ENCODE results near the gene GOLGA6A.

Gene GOLGA6A

GRCh38 chr15:74050127-74050526 is 32.2 kb downstream of the GOLGA6A start:
- no peak for TF ChIP-seq CTCF (IDR thresholded peaks at IDR 0.05; ENCODE audit: insufficient read depth, low read depth, low read length, missing control alignments)
- no peak overlapping the region for H3K4me3 ChIP-seq (ENCODE audit: low read length)
- DNase-seq (ENCODE audit: low read depth), result no peak

GRCh38 chr15:74046275-74046674 is 36.1 kb downstream of the GOLGA6A start:
- no peak for TF ChIP-seq CTCF (IDR thresholded peaks at IDR 0.05; ENCODE audit: insufficient read depth, low read depth, low read length, missing control alignments)
- H3K4me3 ChIP-seq (ENCODE audit: low read length), result no peak overlapping the region
- no peak for DNase-seq (ENCODE audit: low read depth)

DNA sequence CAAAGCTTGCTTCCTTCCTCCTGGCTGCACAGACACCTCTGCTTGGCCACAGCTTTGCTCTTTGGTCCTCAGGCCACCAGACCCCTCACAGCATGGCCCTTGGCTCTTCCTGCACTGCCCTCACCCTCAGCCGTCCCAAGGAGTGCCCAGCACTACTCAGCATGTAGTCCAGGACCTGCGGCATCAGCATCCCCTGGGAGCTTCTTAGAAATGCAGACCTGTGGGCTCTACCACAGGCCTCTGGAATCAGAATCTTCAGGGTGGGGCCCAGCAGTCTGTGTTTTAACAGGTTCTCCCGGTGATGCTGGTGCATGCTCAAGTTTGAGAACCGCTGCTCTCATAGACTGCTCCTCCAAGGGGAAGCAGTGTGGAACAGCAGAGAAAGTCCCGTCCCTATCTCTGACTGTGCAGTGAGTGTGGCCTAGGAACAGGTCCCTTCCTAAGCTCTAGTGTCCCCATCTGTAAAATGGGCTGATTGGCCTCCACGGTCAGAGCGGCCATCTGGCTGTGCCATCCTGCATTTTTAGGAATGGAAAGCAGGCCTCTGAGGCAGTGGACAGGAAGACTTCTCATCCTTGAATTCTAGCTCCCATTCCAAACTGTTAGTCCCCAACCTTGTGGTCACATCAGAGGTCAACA is 36.6 kb downstream of the GOLGA6A start:
- no peak for TF ChIP-seq CTCF (IDR thresholded peaks at IDR 0.05; ENCODE audit: insufficient read depth, low read depth, low read length, missing control alignments)
- no peak for DNase-seq (ENCODE audit: low read depth)
- no peak overlapping the region for H3K4me3 ChIP-seq (ENCODE audit: low read length)

DNA sequence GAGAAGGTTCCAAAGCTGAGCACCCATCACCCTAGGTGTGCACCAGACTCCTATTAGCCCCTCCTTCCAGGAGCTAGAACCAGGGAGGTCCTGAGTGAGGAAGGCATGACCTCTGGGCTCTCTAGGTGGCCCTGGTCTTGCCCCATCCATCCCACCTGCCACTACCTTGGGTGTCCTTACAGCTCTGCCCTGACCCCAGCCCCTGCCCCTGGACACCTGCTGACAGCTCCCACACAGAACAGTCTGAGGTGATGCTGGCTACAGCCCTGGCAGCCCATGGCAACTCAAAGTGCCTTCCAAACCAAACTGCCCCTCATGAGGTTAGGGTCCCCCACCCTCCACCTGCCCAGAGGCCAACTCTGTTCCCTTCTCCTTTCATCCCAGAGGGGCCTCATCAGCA is 37.2 kb downstream of the GOLGA6A start:
- DNase-seq (ENCODE audit: low read depth), result no peak
- TF ChIP-seq CTCF (IDR thresholded peaks at IDR 0.05; ENCODE audit: insufficient read depth, low read depth, low read length, missing control alignments), result no peak
- H3K4me3 ChIP-seq (ENCODE audit: low read length), result no peak overlapping the region

DNA sequence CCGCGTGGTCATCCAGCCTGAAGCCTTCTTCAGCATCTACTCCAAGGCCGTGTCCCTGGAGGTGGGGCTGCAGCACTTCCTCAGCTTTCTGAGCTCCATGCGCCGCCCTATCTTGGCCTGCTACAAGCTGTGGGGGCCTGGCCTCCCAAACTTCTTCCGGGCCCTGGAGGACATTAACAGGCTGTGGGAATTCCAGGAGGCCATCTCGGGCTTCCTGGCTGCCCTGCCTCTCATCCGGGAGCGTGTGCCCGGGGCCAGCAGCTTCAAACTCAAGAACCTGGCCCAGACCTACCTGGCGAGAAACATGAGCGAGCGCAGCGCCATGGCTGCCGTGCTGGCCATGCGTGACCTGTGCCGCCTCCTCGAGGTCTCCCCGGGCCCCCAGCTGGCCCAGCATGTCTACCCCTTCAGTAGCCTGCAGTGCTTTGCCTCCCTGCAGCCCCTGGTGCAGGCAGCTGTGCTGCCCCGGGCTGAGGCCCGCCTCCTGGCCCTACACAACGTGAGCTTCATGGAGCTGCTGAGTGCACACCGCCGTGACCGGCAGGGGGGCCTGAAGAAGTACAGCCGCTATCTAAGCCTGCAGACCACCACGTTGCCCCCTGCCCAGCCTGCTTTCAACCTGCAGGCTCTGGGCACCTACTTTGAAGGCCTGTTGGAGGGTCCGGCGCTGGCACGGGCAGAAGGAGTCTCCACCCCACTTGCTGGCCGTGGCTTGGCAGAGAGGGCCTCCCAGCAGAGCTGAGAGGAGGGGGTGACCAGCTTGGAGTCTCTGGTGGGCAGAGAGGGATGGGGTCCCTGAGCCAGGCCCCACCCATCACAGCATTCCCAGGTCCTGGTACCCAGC is 37.9 kb downstream of the GOLGA6A start:
- TF ChIP-seq CTCF (IDR thresholded peaks at IDR 0.05; ENCODE audit: insufficient read depth, low read depth, low read length, missing control alignments), result no peak
- no peak overlapping the region for H3K4me3 ChIP-seq (ENCODE audit: low read length)
- DNase-seq (ENCODE audit: low read depth), result no peak

DNA sequence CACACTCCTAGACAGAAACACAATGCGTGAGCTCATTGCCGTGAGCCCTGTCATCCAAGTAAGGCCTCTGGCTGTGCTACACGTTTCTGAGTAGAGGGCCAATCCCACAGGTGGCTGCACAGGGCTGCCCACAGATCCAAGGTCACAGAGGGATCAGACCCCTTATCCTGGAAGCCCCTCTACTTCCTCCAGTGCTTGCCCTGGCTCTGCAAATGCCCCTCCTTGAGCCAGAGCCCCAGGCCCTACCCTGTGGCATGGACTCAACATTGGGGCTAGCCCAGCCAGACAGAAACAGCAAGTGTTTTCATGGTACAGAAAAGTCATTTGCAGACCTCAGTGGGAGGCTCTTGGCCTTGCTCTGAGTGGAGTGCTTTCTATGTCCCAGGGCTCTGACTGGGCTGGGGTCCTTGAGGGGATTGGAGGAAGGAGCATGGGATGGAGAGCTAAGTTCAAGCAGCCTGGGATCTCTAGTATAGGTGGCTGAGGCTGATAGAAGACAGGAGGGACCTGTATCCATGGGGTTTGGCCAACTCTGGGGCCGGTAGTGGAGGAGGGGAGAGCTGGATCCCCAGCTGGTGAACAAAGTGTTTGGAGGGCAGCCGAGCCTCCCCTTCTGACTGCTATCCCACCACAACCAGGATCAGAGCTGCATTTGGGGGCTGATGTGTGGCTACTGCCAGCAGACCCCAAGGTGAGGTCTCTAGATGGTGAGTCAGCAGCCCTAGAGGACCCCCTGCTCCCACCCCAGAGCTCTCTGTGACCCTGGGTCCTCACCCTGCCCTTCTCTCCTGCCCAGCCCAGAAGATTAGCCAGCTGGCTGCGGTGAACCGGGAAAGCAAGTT is 38.7 kb downstream of the GOLGA6A start:
- DNase-seq (ENCODE audit: low read depth), result no peak
- no peak for TF ChIP-seq CTCF (IDR thresholded peaks at IDR 0.05; ENCODE audit: insufficient read depth, low read depth, low read length, missing control alignments)

More for the DNA sequence above, 38.7 kb downstream of the GOLGA6A start:
- no peak overlapping the region for H3K4me3 ChIP-seq (ENCODE audit: low read length)
